Body of pancreas (tissue), 4 donors: ENCODE results near the gene ADRA2C. TPM values are rescaled to one million over a fixed set of nuclear protein-coding genes. Genes with fewer than 3 reads are reported as not detected.

Source experiments
- ATAC-seq: fragments of 150-250 bp; one replicate; pipeline ENCODE4 v1.9.1; 2016
- DNase-seq, 4 donors: peaks; one replicate each; pipeline ENCODE4 v3.0.0-alpha.2; 2019
- H3K27ac ChIP-seq, 4 donors: fragments of 200-600 bp; sonication (generic); 1 replicate in 3 of 4; 2 replicates in 1 of 4; pipeline versions ENCODE4 v1.5.1 to v1.6.1; 2016 to 2019; ENCODE audit warnings: mild to moderate bottlenecking in 1 of 4, mixed read lengths in 1 of 4, moderate library complexity in 1 of 4
- H3K27me3 ChIP-seq, 2 donors: fragments of 200-600 bp; sonication (generic); one replicate each; pipeline ENCODE4 v1.6.0; 2016; ENCODE audit warnings: mild to moderate bottlenecking in 1 of 2
- H3K36me3 ChIP-seq, 2 donors: fragments of 200-600 bp; sonication (generic); replicated peaks in 1 of 2; 2 replicates each; pipeline ENCODE4 v1.5.1; 2016; ENCODE audit warnings: low read depth in 2 of 2; ENCODE audit not compliant: insufficient read depth in 1 of 2
- H3K4me1 ChIP-seq: fragments of 200-600 bp; sonication (generic); one replicate; pipeline ENCODE4 v1.6.0; 2016
- H3K4me3 ChIP-seq, 2 donors: fragments of 200-600 bp; sonication (generic); 1 replicate in 1 of 2; 2 replicates in 1 of 2; pipeline ENCODE4 v1.5.1; 2016 to 2019
- H3K9me3 ChIP-seq, 3 donors: fragments of 200-600 bp; sonication (generic); 1 replicate in 2 of 3; 2 replicates in 1 of 3; pipeline ENCODE4 v1.5.1; 2016
- CTCF ChIP-seq, 7 experiments: fragments of 450-650 bp in 4 of 7; fragments of 200-600 bp in 3 of 7; sonication (generic) in 3 of 7; IDR thresholded peaks; one replicate each; pipeline ENCODE4 v1.5.1; 2016 to 2019; ENCODE audit warnings: antibody characterized with exemption in 7 of 7
- POLR2A ChIP-seq, 3 donors: fragments of 450-650 bp; IDR thresholded peaks; one replicate each; pipeline ENCODE4 v1.6.1; 2016; ENCODE audit warnings: antibody characterized with exemption in 3 of 3, mild to moderate bottlenecking in 2 of 3
- WGBS, 2 donors: methylation state at CpG; one replicate each; pipeline ENCODE4 v1.1.5; 2017; 5-methylcytosine and 5-hydroxymethylcytosine counted together
- intact Hi-C: fragments of 100-400 bp; cut with DNase I; formaldehyde crosslinking; loops from one replicate; pipeline ENCODE4 v1.15.1; 2023
- total RNA-seq, 2 donors: library from RNA; depleted of rRNA; stranded (reverse); fragments of >200 nt; gene quantifications; one replicate each; pipeline ENCODE4 v1.1.0, GENCODE V29; 2016

Gene ADRA2C
- total RNA-seq, 2 donors from 2014 or later = 6.7 to 10.5 TPM

- intact Hi-C loops = no loop called here
- Histone ChIP-seq H3K27me3 (peaks cover 0 to 3% of the 10 kb centered on the region in 2 donors), H3K9me3 (no peaks in the 10 kb centered on the region), H3K4me3 (no peak overlapping the region), H3K4me1 (peaks cover 4% of the 10 kb centered on the region), H3K36me3 (no peaks in the 10 kb centered on the region), H3K27ac (no peak overlapping the region)
- DNase-seq (no peak), ATAC-seq (no peak)
- 61 to 77% methylated on average over 26 to 31 of the region's 31 CpGs for WGBS, 2 donors
- TF ChIP-seq CTCF (IDR thresholded peaks at IDR 0.05) (no peak), POLR2A (IDR thresholded peaks at IDR 0.05) (no peak)
These were observed 33.8 kb upstream of the ADRA2C start for GRCh38 chr4:3732076-3733028.

GRCh38 chr4:3733195-3733594 is 33.0 kb upstream of the ADRA2C start:
- peaks cover 0 to 3% of the 10 kb centered on the region in 2 donors for H3K27me3 ChIP-seq
- H3K9me3 ChIP-seq = no peaks in the 10 kb centered on the region
- no peaks in the 10 kb centered on the region for H3K36me3 ChIP-seq
- H3K27ac ChIP-seq = no peak overlapping the region
- 27 to 56% methylated on average over 4 to 9 of the region's 9 CpGs for WGBS, 2 donors
- ATAC-seq (no peak), DNase-seq (no peak)
- intact Hi-C loops = no loop called here
- TF ChIP-seq CTCF (IDR thresholded peaks at IDR 0.05) (no peak), POLR2A (IDR thresholded peaks at IDR 0.05) (no peak)
- H3K4me3 ChIP-seq = no peak overlapping the region
- peaks cover 2% of the 10 kb centered on the region for H3K4me1 ChIP-seq

- no peaks in the 10 kb centered on the region for H3K36me3 ChIP-seq
- no peak overlapping the region for H3K4me3 ChIP-seq
- 73 to 82% methylated on average over 9 to 10 of the region's 14 CpGs for whole genome bisulfite sequencing, 2 donors
- DNase-seq (no peak), ATAC-seq (no peak)
- no peak overlapping the region for H3K27ac ChIP-seq
- H3K27me3 ChIP-seq = no peaks in the 10 kb centered on the region
- intact Hi-C loops = no loop called here
- no peaks in the 10 kb centered on the region for H3K4me1 ChIP-seq
- TF ChIP-seq CTCF (IDR thresholded peaks at IDR 0.05) = no peak
- no peak for TF ChIP-seq POLR2A (IDR thresholded peaks at IDR 0.05)
- no peaks in the 10 kb centered on the region for H3K9me3 ChIP-seq
These were observed 31.0 kb upstream of the ADRA2C start for GRCh38 chr4:3735196-3735595.

GRCh38 chr4:3736290-3736689 is 29.9 kb upstream of the ADRA2C start:
- TF ChIP-seq CTCF (IDR thresholded peaks at IDR 0.05) (no peak), POLR2A (IDR thresholded peaks at IDR 0.05) (no peak)
- intact Hi-C loops = no loop called here
- no peak overlapping the region for H3K27ac ChIP-seq
- DNase-seq (no peak), ATAC-seq (no peak)
- H3K36me3 ChIP-seq = no peaks in the 10 kb centered on the region
- no peak overlapping the region for H3K4me3 ChIP-seq
- H3K9me3 ChIP-seq = no peaks in the 10 kb centered on the region
- WGBS, 2 donors = 47 to 65% methylated on average over 5 of the region's 5 CpGs
- no peaks in the 10 kb centered on the region for H3K4me1 ChIP-seq
- no peaks in the 10 kb centered on the region for H3K27me3 ChIP-seq
